COR-L47 (cell line): Measurements from ENCODE around the gene NDP.

Source experiments
- DNase-seq: peaks from one replicate; lab custom pipeline; 2025; lab: John Stamatoyannopoulos, UW

NDP gene, protein sequence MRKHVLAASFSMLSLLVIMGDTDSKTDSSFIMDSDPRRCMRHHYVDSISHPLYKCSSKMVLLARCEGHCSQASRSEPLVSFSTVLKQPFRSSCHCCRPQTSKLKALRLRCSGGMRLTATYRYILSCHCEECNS

DNA sequence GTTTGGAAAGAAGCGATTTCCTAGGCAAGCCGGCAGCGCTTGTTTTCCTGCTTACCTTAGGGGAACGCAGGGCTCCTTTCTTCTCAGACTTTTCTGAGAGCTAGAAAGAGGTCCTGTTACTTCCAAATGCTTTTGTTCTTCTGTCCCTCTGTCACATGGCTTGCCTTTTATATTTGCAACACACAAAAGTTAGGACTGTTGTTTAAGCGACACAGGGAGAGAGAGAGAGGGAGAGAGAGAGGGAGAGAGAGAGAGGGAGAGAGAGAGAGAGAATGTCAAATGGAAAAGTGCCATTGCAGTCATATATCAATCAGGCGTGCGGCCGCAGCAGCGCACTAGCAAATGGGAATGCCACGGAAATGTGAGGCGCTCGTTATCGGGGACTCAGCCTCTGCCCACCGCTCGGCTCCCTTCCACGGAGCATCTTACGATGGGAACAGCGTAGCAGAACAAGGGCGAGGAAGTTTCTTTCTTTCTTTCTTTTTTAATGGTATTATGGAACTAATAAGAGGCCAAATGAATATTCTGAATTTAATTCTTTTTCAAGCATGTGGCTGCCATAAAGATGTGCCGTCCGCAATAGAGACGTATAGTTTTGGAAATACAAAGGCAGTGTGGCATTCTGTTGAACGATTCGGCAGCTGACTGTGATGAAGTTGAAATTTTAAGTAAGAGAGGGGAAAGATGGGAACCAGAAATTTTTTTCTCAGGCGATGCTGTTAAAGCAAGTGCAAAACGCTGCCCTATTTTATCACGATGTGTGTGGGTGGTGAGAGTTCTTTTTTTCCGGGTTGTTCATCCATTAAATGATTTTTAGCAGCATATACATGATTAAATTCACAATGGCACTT is at the start of gene NDP:
NDP (minus strand) TSS at position 142 of the 851 bp plus-strand sequence. CDS start 14,745 bp downstream, outside the sequence.
- DNase-seq, result no peak

DNA sequence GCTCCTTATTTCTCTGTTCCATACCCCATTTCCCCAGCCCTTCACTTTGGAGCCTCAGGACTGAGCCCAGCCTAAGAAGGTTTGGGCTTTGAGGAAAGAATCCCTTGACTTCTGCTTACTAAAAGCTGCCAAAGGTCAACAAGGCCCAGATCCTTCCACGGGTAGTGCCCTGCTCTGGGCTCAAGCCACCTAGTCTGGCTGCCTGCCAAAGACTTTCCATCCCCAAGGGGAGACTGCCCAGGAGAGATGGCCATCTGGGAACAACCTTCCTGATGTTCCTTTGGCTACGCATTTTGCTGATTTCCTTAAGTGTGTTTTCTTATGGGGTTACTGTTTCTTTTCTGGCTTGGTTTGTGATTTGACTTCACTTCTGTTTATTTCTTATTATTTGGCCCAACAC is 49.8 kb upstream of the NDP start:
- no peak for DNase-seq

DNA sequence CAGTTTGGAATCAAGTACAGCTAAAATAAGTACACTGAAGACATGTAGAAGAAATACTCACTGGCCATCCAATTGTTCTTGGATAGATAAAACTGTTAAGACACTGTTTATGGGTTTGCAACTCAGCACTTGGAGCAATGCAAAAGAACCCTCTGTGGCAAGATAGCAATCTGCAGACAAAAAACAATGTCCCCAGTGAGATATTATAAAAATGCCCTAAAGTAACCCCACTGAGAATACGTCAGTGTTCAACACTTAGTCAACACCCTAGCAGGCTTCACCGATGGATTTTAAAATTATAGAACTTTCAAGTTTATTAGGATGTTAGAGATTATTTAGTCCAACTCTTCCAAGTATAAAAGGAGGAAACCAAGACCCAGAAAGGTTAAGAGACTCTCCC is 47.5 kb upstream of the NDP start:
- DNase-seq, result no peak

DNA sequence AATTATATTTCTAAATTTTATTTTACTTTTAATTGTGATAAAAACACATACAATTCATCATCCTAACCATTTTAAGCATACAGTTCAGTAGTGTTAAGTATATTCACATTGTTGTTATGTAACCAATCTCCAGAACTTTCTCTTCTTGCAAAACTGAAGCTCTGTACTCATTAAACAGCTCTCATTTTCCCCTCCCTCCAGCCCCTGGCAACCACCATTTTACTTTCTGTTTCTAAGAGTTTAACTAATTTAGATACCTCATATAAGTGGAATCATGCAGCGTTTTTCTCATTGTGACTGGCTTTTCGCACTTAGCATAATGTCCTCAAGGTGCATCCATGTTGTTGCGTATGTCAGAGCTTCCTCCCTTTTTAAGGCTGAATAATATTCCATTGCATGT is 46.7 kb upstream of the NDP start:
- DNase-seq, result no peak

DNA sequence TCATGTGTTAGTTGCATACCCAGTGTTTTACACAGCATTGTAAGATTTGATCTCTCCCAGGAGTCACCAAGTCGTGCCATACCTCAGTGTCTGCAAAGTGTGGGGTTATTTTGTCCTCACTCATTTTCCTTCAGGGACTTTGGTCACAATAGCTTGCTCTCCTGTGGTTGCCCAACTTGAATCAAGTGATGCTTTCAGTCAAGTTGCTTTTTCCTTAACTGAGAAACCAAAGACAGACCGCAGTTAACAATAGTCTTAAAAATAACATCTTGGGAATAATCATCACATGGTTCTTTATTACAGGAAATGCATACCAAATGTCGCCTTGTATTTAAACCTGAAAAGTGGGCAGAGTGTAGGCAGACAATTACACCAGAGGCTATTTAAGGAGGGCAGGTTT is 44.5 kb upstream of the NDP start:
- no peak for DNase-seq

DNA sequence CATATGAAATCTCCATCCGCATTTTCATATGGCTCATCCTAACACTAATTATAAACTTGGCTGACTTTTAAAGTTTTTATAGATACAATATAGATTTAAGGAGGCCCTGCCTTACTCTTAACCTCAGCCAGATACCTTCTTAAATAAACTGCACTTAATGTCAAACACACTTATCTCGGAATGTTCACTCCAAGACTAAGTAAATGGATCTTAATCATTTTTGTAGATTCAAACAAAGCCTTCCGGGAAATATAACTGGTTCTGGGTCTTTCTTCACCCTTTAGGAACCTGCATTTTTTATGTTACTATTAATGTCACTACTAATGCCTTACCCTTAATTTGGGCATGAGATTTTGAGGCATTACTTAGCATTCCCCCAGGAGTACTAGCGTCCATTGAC is 43.7 kb upstream of the NDP start:
- DNase-seq, result no peak

DNA sequence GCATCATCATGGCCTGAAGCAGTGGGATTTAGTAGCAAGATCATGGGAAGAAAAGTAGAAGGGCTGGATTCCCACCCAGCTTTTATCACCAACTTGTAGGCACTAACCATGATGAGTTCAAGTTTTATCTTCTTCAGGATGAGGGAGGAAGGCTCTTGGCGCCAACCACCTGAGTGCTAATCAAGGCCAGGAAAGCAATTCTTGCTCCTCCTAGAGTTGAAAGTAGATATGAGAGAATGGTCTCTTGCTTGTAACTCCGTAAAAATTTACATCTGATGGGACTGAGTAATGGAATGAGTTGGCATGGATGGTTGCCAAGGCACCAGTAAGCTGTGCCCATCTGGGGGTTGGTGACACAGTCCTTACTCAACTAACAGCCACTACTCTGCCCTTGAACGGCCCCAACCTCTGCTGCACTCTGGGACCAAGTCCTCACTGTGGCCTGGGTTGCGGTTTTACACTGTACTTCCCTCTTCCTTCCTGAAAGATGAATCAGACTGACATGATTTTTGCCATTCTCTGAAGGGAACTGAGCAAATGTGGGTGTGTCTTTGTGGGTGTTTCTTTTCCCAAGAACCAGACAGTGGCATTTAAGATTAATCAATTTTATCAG is 39.4 kb upstream of the NDP start:
- DNase-seq, result no peak

DNA sequence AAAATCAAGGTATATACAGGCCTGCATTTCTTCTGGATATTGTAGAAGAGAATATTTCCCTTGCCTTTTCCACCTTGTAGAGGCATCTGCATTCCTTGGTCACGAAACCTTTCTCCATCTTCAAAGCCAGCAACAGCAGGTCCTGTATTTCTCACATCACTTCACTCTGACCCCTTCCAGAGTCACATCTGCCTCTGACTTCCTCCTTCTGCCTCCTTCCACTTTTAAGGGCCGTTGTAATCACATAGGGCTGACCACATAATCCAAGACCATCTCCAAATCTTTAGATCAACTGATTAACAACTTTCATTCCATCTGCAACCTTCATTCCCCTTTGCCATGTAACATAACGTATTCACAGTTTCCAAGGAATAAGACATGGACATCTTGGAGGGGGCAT is 38.3 kb upstream of the NDP start:
- DNase-seq, result no peak

DNA sequence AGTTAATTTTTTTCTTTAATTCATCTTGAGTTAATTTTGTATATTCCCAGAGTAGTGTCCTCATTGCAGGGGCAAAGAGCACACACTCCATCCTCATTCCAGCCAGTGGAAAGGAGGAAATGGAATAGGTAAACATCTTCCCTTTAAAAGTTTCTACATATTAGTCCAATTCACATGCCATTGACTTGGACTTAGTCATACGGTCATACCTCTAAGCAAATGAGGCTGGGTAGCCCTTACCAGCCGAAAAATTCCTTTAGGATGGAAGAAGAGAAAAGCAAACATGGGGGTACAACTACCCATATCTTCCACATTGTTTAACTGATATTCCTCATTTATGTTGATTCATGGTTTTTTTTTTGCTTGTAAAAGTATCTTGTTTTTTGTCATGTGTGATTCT is 37.4 kb upstream of the NDP start:
- DNase-seq, result no peak

DNA sequence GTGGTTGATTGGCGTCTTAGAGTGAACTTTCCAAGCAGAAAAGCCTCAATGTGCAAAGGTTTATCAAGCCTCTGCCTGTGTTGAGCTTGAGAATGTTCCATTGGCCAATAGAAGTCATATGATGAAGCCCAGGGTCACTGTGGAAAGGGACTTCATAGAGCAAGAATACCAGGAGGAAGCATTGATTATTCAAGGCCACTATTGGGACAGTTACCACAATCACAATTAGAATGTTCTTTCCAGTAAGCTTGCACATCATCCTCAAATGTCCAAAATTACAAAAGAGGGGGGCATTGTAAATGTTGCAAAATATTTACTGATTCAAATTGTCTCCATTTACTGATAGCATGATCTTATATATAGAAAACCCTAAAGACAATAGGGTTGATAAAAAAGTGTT is 32.9 kb upstream of the NDP start:
- DNase-seq, result no peak

DNA sequence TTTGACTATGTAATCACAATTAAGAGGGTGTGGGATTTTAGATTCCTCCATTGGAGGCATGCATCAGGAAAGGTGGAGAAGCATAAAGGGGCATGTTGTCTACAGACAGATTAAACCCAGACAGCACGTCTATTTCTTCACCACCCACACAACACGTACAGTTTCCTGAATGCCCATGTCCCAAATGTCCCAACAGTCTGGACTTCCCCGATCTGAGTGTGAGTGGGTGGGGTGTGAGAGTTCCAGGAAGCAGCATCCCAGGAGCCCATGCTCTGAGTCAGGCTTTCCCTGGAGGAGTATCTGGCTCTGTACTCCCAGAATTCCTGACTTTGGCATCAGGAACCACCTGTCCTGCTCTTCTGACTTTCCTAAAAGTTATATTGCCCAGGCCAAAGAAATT is 30.8 kb upstream of the NDP start:
- no peak for DNase-seq

DNA sequence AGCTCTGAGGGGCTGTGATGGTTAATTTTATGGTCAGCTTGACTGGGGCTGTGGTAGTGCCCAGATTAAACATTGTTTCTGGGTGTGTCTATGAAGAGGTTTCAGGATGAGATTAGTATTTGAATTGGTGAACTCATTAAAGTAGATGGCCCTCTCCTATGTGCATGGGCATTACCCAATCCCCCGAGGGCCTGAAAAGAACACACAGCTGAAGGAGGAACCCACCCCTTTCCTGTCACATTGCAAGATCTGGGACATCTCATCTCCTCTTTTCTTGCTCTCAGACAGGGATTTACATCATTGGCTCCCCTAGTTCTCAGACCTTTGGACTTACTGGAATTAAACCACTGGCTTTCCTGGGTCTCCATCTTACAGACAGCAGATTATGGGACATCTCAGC is 29.4 kb upstream of the NDP start:
- no peak for DNase-seq

DNA sequence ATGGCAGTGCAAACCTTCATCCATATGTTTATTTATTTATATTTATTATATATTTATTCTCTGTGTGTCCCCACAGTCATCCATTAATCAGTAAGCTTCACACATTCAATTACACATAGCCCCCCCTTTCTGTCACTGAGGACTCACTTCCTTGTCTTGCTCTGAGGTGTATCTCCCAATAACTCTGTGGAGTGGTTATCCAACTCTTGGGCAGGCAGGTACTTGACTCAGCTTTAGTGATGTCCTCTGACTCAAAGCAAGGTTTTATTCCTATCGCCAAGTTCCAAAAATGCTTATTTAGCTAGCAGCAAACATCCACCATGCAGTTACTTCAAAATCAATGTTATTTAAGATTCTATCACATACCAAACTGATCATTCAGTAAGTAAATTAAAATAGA is 25.2 kb upstream of the NDP start:
- no peak for DNase-seq

DNA sequence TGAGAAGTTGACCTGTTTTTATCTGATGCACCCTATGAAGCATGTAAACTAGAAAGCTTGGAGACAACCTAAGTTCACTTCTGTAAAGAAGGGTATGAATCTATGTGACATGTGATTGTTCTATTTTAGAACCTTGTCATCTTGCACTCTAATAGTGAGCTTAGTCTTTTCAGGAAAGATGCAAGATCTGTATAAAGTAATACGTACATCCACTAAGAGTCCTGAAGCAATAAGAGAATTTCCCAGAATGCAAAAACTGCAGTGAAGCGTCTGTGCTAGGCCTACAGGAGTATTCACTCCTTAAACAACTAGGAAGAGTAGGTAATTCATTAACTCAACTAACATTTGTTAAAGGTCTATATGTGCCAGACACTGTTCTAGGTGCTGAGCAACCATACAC is 23.3 kb upstream of the NDP start:
- DNase-seq, result no peak

DNA sequence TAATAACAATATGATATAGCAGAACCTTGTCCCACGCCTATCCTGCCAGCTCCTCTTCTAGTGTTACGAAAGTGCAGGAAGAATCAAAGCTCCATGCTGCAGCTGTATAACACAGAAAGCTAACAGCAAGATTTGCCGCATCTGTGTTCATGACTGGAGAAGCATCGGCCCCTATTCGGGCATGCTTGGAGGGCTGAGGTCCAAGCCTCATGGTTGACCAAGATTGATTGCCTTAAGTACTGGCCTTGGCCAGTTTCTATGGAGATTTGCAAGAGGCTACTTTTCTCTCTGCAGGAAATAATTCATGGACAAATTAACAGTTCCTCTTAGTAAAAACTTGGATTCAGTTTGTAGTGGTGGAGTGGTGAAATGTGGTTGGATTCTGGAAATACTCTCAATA is 12.9 kb upstream of the NDP start:
- no peak for DNase-seq

DNA sequence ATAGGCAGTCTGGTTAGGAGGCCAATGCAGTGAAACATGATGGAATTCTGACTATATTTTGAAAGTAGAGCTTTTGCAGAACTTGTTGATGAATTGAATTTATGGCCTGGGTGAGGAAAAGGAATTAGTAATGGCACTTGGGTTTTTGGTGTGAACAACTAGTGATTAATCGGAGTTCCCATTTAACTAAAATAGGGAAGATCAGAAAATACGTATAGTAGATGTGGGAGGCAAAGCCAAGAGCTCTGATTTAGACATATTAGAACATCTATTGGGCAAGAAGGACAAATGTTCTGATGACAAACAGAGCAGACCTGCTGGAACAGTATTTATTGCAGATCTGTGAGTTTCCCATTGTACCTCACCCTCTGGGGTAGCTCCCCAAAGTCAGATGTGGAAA is 12.3 kb upstream of the NDP start:
- no peak for DNase-seq

DNA sequence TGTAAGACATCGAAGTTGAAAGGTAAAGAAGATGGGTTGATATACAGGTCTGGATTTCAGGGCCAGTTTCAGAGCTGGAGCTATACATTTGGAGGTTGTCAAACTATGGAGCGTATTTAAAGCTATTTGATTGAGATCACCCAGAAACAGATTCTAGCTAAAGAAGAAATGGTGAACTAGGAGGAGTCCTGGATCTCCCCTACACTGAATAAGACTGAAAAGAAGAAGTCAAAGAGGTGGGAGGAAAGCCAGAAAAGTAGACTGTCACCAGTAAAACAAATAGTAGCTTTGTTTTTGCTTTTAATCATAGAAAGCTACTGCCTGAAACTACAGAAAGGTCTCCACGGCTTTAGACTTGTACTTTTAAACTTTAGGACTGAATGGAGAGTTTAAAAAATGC is 5.0 kb upstream of the NDP start:
- DNase-seq, result no peak

DNA sequence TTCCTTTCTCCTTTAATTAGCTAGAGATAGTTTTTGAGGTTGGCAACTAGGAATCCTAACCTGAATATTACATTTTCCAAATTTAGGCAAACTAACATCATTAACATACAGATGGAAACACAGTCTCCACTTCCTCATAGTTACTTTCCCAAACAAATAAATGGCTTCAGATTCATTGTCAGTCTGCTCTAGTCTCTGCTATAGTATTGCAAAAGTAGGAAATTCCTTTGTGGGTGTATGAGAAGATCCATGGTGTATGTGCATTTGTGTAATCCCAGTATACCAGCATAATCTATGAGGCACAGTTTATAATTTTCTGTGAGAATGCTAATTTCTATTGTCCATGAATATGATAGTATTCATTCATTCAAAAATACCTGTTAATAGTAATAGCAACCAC is 3.0 kb upstream of the NDP start:
- no peak for DNase-seq

DNA sequence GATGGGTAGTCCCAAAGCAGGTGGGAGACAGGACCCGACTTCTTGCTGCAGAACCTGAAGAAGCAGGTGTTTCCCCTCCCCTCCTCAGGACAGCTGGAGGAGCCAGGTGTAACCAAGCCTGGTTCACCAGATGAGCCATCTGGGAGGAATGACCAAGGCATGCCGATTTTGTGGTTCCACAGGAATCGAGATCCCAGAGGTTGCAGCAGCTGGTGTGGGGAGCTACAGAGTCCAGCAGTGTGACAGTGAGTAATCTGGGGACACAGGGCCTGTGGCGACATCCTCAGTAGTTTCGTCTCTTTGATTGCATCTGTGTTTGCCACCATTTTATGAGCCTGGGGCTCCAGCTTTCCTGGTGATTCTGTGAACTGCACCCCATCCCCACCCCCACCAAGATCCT is 2.6 kb upstream of the NDP start:
- no peak for DNase-seq

DNA sequence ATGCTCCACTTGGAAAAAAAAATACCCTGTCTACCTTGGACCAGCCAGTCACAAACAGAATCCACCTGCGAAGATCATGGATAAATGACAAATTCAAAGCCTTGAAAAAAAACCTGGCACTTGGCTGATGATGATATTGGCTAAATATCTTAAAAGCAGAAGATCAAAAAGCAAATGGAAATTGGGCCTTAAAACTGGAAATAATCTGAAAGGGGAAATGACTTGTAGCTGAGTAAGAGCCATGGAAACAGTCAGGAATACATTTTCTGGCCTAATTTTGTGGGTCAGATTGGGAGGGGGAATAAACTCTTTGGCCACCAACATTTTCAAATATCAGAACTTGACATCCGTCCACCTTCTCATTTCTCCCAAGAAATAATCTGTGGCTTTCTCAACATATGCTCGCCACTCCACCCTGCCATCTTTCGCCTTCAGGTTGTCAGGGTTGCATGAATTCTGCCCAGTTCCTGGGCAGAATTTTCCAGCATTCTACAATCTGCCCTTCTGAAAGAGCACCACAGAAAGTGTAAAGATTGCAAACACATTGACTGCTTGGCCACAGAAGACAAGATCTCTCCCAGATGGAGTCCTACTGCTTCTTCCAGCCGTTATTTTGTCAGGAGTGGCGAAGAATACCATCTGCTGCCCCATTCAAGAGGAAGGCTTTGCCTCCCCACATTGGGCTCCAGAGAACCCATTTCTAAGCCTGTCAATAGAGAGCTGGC is 1.7 kb upstream of the NDP start:
- DNase-seq, result no peak

DNA sequence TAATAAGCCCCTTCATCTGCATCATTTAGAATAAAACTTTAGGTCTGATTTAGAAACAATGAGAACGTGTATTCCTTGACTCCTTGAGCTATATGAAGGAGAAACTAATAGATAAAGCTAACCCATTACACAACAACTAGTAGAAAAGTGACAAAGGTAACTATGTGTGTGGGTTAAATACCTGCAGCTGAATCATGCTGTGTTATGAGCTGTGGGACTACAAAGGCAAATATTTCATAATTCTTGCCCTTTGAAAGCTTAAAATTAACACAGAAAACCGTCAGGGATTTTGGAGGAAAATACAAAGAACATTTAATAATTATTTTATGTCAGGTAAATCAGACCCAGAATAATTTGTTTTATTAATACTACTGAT is 898 bp upstream of the NDP start:
- no peak for DNase-seq

DNA sequence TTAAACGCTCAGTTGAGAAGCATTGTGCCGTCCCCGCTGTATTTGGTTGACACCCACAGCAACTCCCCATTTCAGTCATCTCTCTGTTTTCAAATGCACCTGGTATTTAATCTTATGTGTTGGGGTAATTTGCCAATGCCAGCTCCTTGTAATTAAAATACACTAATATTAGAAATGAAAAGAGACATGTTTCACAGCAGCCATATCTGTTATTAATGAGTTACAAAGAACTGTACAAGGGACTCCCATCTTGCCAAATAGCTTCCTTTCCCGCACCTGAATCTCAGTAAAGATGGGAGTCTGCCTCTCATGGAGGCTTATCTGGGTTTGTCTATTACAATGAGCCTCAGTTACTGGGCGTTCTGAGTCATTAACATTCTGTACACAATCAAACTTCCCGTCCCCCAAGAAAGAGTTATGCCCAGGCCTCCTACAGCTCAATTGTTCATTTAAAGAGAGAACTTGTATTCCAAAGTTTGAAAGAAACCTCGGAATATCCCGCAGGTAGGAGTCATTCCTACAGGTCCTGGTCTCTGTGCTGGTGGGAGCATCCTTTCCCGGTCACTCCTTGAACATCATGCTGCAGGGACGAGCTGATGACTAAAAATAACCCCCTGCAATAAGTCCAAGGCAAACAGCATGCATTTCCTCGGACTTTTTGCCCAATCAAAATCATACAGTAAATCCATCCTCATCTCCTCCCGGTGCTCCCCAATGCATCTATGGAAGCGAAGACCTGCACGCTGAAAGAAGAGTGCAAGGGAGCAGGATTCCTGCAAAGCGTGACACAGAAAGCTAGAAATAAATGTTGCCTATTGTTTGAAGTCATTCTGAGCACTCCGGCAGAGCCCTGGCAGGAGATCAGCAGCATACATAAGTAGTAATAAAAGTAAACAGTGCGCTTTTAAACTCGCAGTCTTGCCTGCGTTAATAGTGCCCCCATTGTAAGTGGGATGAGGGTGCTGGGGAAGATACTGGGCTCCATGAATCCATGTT is 926 bp downstream of the NDP start:
- no peak for DNase-seq
